Ammon's horn (tissue), 1 donor: Measurements from ENCODE around the gene METTL8.
A peak's percentile ranks its signal among the peaks of the same experiment; 100 is the strongest.
"Not testable (repeated sequence)": the region's sequence is repeated elsewhere in the genome, so short reads cannot be mapped to it uniquely, and the experiment has no call there.

Experiments
- DNase-seq: peaks from one replicate; pipeline ENCODE4 v3.0.0-alpha.2; 2016; ENCODE audit warnings: low spot score

METTL8 gene

DNA sequence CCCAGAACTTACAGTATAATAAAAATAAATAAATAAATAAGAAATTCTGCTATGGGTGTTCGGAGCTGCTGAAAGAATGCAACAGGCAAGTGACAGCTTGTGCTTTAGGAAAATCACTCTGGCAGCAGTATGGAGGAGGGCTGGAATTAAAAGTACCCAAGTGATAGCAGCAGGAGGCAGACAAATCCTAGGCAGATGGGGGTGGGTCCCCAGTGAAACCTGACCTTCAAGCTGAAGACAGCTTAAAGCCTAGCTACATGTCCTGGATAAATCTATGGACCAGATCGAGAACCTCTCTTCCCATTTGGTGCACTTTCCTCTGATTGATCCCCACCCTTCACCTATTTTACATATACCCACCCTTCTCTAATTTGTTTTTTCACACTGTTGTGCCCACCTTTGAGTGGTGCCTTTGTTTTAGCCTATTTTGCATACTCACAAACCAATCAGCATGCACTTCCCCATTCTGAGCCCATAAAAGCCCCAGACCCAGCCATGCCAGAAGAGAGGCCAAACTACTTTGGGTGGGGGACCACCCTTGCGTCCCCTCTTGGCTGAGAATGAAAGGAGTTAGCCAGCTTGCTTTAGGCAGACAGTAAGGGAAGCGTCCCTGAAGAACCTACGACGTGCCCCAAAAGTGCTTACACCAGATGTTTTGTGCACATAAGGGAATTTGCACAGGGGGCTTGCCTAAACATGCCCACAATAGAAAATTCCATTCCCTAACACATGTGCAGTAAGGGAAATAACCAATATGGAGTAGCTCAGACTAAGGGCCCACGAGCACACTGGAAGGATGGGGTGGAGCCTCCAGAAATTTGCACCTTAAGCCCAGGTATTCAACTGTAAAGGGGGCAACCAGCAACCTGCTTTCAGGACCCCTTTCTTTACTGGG is 3.0 kb downstream of the METTL8 start:
- DNase-seq, result no peak

DNA sequence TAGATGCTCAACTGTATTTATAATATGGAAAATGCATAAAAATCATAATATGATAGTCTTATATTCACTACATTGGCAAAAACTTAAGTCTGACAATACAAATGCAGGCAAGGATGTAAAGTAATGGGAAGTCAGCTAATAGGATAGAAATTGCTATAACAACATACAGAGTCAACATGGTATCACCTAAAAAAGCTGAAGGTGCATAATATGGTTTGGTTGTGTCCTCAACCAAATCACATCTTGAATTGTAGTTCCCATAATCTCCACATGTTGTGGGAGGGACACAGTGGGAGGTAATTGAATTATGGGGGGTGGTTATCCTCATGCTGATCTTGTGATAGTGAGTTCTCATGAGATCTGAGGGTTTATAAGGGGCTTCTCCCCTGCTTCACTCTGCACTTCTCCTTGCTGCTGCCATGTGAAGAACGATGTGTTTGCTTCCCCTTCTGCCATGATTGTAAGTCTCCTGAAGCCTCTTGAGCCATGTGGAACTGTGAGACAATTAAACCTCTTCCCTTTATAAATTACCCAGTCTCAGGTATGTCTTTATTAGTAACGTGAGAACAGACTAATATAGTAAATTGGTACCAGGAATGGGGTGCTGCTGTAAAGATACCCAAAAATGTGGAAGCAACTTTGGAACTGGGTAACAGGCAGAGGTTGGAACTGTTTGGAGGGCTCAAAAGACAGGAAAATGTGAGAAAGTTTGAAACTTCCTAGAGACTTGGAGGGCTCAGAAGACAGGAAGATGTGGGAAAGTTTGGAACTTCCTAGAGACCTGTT is 10.9 kb downstream of the METTL8 start:
- DNase-seq, result not testable (repeated sequence)

DNA sequence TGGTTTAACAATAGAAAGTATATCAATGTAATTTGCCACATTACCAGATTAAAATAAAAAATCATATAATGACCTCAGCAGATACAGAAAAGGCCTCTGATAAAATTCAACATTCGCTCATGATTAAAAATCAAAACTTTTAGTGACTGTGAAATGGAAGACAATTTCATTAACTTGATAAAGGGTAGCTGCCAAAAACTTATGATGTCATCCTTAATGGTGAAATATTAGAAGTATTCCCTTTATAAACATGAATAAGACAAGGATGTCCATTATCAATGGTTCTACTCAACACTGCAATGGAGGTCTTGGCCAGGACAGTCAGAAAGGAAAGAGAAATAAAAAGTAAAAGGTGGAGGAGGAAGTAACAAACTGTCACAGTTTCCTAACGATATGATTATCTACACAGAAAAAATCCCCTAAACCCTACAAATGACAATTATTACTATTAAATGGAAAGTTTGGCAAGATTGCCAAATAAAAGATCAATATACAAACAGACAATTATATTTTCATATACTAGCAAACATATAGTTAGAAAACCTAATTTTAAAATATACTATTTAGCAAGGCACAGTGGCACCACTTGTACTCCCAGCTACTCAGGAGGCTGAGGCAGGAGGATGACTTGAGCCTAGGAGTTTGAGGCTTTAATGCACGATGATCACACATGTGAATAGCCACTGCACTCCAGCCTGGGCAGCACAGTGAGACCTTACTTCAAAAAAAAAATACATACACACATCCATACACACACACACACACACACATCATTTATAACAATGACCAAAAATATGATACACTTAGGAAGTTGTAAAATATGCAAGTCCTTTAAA is 12.8 kb downstream of the METTL8 start:
- no peak for DNase-seq

DNA sequence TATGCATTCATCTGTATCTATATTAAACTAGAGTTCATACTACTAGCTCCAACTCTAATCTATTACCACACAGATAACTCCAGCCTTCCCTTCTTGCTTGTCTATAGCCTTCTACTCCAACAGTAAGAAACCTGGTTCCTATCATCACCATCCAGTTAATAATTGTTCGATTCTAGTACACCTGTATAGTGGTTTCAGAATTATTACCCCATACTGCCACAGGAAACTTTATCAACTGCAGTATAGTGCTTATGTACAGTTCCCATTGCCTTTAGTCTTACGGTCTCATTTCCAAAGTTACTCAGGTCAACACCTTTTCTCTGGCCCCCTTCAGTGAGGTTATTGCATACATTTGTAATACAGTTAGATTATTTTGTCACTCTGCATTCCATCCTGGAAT is 14.5 kb downstream of the METTL8 start:
- no peak for DNase-seq

DNA sequence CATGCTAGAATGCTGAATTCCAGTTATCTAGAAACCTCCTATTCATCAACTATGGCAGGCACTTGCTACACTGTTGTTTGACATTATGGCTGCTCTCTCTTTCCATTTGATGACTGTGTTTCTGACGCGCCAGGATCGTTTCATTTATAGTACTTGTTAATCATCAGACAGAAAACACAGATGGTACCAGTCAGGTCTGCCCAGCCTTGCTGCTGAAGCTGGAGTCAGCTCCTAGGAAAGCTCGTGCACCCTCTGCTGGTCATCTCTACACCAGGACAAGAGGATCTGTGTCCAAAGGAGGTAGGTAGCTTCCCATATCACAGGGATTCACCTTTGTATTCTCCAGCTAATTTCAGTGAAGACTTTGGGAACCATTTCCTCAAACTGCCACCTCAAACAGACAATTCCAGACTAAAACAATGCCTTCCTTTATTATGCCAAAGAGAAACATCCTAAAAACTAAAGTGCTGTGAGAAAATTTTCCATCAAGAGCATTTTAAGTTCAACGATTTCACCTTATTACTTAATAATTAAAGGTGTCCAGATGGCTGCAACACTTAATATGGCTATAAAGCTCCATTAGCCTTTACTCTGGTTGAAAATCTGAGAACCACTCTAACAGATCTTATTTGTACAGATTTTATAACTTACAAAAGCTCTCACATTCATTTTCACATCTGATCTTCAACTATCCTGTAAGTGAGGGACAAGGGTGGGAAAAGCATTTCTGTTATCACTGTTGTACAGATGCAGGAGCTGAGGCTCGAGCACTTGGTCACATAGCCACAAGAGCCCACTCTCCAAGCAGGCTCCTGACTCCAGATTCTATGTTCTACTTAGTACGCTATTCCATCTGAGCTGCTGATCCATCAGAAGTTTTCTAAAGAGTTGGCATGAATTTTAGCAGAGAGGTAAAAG is 17.5 kb downstream of the METTL8 start:
- DNase-seq, result peak; percentile 96

DNA sequence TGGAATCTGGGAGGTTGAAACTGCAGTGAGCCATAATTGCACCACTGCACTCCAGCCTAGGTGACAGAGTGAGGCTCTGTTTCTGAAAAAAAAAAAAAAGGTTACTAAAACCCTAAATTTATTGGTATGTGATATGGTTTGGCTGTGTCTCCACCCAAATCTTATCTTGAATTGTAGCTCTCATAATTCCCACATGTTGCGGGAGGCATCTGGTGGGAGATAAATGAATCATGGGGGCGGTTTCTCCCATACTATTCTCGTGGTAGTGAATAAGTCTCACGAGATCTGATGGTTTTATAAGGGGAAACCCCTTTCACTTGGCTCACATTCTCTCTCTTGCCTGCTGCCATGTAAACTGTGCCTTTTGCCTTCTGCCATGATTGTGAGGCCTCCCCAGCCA is 19.1 kb downstream of the METTL8 start:
- DNase-seq, result not testable (repeated sequence)

DNA sequence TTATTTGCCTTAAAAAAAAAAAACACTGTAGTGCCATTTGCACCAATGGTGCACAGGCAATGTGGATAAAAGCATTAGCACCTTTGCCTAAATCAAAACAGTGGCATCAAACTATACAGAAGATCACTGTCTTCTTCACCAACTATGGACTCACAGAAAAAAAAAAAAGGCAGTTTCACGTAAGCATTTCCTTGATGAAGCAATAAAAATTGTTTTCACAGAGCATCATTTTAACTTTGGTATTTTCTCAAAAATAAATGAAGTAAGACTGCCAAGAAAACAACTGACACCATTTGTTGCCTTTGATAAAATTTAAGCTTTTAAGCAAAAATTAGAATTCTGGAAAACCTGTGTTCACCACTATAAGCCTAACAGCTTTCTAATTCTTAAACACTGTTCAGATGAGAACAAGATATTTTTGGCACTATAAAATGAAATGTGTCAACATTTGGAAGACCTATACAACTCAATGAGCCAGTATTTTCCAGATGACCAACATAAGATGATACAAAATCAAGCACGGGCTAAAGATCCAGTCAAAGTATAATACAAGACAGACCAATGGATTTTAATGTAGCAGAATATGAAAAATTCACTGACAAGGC is 21.1 kb downstream of the METTL8 start:
- DNase-seq, result no peak

DNA sequence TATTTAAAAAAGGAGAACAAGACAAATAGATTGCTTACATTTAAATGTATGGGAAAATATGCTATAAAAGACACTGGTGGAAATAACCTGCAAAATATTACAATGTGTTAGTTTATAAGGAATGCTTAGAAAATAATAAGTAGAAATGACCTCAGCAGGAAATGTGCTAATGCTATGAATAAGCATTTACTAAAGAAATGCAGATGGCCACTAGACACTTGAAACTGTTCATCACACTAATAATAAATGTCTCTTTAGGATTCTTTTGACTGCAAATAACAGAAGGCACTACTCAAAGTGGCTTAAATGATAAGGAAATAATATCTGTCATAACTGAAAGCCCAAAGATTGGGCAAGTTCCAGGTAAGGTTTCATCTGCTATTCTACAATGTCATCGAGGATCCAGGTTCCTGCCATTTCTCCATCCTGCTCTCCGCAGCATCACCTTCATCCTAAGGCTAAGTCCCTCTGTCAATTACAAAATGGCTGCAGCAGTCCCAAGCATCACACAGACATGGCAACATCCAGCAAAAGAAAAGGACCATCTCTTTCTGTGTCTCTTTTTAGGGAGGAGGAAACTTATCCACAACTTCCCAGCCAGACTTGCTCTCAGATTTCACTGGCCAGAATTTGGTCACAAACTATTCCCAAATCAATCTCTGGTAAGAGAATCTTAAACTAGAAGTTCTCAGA is 21.9 kb downstream of the METTL8 start:
- DNase-seq, result no peak

DNA sequence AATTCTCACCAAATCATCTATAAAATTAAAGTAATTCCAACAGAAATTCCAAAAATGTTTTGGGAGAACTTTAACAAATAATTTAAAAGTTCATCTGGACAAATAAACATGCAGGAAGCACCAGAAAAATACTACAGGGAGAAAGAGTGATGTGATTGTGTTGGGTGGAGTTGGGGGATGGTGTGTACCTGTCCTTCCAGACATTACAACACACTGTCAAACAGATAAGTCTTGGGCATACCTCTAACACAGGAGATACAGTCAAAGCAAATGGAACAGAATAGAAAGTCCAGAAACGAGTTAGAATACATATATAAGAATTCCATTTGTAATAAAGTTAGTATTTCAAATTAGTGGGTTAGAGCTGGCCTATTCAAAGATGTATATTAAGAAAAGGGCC is 22.6 kb downstream of the METTL8 start:
- no peak for DNase-seq

DNA sequence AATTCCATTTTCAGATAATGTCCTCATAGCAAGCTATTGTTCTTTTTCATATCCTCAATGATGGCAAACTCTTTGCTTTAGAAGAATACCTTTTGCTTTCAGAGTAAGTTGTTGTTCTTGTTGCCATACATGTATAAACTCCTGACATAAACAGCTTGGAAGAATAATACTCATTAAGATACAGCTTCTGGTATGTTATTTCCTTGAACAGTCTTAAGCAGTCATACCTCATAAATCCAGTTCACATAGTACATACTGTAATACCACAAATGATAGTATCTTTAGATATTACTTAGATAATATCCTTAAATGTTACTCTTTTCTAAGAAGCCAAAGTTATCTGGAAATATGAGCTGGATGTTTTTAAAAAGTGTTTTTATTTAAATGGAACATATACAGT is 23.2 kb downstream of the METTL8 start:
- DNase-seq, result no peak

DNA sequence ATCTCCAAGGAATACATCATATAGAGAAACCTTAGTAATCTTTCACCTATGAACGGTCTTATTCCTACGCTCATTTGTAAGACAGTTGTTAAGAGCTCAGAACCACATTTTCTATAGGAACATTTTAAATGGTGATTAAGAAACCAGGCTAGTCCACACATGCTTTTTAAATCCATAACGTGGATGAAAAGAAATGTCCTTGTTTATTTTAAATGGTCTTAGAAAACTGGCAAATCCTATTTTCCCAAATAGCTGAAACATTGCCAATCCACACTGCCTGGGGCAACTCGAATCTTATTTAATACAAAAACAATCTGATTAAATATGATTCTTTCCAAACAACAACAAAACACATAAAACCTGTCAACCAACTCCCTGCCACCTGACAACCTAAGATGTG is 23.7 kb downstream of the METTL8 start:
- no peak for DNase-seq

DNA sequence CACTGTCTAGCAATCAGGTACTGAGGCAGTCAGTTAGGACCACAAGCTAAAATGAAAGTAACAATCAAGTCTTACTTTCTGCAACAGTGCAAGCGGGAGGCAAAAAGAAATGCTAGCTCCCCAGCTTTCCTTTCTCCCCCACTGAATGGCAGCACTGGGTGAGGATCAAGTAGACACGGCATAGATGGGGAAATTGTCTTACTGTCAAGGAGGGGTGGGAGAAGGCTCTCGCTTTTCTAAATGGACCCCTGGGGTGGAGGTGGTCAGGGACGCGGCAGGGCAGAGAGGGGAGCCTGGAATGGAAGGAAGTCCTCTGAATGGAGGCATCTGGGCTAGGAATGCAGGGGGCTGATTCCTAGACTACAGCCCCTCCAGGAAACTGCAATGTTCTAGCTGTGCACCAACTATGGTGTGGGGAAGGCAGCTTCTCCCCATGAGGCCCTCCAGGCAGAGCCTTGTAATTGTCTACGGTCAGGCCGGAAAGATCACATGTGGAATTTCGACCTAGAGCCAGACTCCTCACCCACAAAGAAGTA is 24.3 kb downstream of the METTL8 start:
- no peak for DNase-seq

DNA sequence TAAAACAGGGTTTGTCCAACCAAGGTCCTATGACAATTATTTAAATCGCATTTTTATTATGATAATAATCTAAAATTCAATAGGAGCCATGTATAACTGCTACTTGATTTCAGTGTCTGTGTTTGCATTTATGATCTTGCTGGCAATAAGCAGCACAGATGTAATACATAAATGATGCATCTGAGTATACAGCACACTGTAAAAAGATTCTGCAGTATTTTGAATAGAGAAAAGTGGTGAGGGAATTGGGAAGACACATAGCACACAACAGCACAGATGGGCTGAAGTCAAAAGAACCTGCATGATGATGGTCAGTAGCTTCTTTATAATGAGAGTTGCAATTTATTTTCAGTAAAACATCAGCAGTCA is 26.1 kb downstream of the METTL8 start:
- no peak for DNase-seq

DNA sequence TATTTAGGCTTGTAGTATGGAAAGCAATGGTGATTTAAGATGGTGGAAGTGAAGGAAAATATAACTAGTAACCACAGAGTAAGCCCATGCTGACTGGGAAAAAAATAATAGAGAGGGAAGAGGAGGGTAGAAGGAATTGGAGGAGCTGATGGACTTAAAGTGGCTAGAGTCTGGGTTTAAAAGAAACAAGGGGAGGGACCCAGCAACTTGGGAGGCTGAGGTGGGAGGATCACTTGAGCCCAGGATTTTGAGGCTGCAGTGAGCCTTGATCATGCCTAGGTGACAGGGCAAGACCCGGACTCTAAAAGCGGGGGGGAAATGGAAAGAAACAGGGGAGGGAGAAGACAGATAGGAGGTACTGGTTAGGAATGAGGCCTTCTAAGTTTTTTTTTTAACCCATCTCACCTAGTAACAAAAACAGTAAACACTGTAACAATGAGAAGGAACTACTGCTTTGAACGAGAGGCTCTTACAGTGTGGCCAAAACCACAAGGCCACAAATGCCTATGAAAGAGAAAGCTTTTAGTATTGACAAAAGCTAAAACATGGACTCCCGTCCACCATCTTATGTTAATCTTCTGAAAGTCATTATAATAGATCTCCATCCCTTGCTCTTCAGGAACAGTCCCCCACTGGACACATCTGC is 26.6 kb downstream of the METTL8 start:
- no peak for DNase-seq

DNA sequence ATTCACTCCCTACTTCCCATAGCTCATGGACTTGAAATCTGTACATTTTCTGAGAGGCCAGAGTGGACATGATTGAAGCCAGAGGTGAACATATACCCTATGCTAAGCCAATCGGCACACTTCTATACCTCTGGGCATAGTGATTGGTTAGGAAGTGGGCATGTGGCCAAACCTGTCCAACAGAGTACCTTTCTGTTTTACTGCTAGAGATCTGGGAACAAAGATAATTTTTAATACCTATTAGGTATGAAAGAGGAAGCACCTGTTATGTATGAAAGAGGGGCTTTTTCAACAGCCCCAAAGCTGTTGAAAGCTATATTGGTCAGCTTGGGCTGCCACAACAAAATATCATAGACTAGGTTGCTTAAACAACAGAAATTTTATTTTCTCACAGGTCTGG is 27.7 kb downstream of the METTL8 start:
- DNase-seq, result no peak

DNA sequence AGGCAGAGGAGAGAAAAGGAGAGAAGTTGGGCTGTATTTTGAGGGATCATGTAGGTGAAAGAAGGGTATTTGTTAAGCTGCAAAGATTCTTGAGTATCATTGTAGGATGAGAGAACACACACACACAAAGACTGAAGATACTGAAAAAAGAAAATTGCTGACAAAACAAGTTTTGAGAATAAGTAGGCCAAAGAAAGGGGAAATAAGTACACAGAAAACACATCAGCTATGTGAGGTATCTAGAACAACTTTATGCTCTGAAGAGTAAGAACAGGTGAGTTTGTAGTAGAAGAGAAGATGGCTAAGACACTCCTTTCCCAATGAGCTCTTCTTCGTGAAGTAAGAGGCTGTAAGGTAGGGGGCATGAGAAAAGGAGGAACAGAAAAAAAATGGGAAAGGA is 28.2 kb downstream of the METTL8 start:
- DNase-seq, result no peak

DNA sequence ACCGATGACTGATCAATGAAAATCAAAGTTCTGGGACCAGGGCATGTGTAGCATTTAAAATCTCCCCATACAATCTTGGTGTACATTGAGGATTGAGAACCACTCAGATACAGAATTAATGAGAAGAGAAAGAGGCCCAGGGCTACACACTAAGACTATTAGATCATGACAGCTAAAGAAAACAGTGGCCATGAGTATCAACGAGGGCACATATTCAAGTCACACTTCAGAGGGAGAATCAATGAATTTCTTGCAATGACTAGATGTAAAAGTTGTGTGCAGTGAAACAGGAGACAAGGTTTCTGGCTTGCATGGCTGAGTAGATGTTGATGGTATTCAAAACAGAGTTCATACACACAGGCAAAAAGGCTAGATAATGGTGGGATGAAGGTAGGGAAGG is 29.1 kb downstream of the METTL8 start:
- no peak for DNase-seq

DNA sequence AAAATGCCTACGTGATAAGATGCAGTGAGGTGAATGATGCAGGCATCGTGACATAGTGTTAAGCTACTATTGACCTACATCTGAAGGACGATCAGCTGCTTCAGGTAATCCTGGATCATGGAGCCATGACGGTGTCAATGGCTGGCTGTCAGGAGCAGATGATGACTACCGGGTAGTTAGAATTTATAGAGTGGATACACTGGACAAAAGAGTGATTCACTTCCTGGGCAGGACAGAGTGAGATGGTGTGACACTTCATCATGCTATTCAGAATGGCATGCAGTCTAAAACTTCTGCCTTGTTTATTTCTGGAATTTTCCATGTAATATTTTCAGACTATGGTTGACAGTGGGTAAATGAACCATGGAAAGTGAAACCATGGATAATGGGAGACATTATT is 29.5 kb downstream of the METTL8 start:
- DNase-seq, result no peak

DNA sequence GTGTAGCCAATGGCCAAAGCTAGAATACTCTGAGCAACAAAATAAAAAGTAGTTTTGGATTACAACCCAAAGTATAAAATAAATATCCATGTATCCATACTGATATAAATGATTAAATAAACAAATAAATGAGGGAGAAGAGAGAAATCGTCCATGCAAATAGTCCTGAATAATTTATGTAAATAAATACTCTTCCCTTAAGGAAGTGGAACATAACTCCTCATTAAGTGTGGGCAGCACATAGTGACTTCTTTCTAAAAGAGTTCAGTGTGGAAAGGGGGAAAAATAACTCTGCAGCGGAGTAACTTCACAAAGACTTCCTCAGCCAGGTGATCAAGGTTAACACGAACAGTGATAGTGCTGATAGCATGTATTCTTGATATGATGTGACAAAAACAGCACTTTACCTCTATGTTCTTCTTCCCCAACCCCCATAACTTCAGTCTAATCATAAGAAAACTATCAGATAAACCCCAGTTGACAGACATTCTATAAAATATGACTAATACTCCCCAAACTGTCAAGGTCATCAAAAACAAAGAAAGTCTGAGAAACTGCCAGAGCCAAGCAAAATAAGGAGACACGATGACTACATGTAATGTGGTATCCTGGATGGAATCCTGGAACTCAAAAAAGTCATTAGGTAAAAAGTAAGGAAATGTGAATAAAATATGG is 30.7 kb downstream of the METTL8 start:
- DNase-seq, result no peak
